Measurements from ENCODE around the gene MICAL2. TPM values are rescaled to one million over a fixed set of nuclear protein-coding genes. Genes with fewer than 3 reads are reported as not detected.

MICAL2 gene
- total RNA-seq, 2 experiments from 2014 or later = not detected

- POLR2A ChIA-PET = no interaction called here
- no peak overlapping the region for H3K4me2 ChIP-seq (ENCODE audit: low read length)
- no peak overlapping the region for H2AFZ ChIP-seq (ENCODE audit: low read length)
- CTCF ChIA-PET (ENCODE audit: unreplicated experiment) = no interaction called here
- H3K9me3 ChIP-seq (ENCODE audit: low read length) = no peaks in the 10 kb centered on the region
- H3K79me2 ChIP-seq (ENCODE audit: insufficient read depth, low read depth, low read length) = no peaks in the 10 kb centered on the region
- no peak for TF ChIP-seq EZH2phosphoT487 (IDR thresholded peaks at IDR 0.05; ENCODE audit: borderline replicate concordance, low read depth, low read length)
- TF ChIP-seq CTCF (conservative IDR thresholded peaks at IDR 0.05; ENCODE audit: low read length) = no peak
- H3K36me3 ChIP-seq (ENCODE audit: insufficient read depth, low read length) = no peaks in the 10 kb centered on the region
- no TSS peak for BruUV-seq (replicated peaks)
- H3K4me3 ChIP-seq (ENCODE audit: low read depth, low read length, poor library complexity, severe bottlenecking) = no peak overlapping the region
- intact Hi-C loops (cut with micrococcal nuclease; ENCODE audit: unreplicated experiment) = no loop called here
- no peaks in the 10 kb centered on the region for H3K9me2 ChIP-seq (ENCODE audit: insufficient read depth, low read length)
- no peak for DNase-seq (ENCODE audit: low spot score)
- no peak overlapping the region for H3K27ac ChIP-seq (ENCODE audit: low read depth, low read length, poor library complexity, severe bottlenecking)
- no peaks in the 10 kb centered on the region for H3K4me1 ChIP-seq (ENCODE audit: insufficient read depth, low read length, poor library complexity, severe bottlenecking)
- no peaks in the 10 kb centered on the region for H4K20me1 ChIP-seq (ENCODE audit: insufficient read depth, low read length)
Measured at GRCh38 chr11:12101318-12101717, 9.1 kb upstream of the MICAL2 start.

GRCh38 chr11:12102588-12103410 is 7.6 kb upstream of the MICAL2 start:
- BruUV-seq (replicated peaks) = no TSS peak
- H3K9me2 ChIP-seq (ENCODE audit: insufficient read depth, low read length) = no peaks in the 10 kb centered on the region

More at GRCh38 chr11:12102588-12103410, 7.6 kb upstream of the MICAL2 start:
- H4K20me1 ChIP-seq (ENCODE audit: insufficient read depth, low read length) = no peaks in the 10 kb centered on the region
- POLR2A ChIA-PET = no interaction called here
- no peak overlapping the region for H3K27ac ChIP-seq (ENCODE audit: low read depth, low read length, poor library complexity, severe bottlenecking)
- CTCF ChIA-PET (ENCODE audit: unreplicated experiment) = no interaction called here
- no peaks in the 10 kb centered on the region for H3K36me3 ChIP-seq (ENCODE audit: insufficient read depth, low read length)
- TF ChIP-seq CTCF (conservative IDR thresholded peaks at IDR 0.05; ENCODE audit: low read length) (no peak), EZH2phosphoT487 (IDR thresholded peaks at IDR 0.05; ENCODE audit: borderline replicate concordance, low read depth, low read length) (no peak)
- H3K9me3 ChIP-seq (ENCODE audit: low read length) = no peaks in the 10 kb centered on the region
- intact Hi-C loops (cut with micrococcal nuclease; ENCODE audit: unreplicated experiment) = no loop called here
- no peaks in the 10 kb centered on the region for H3K4me1 ChIP-seq (ENCODE audit: insufficient read depth, low read length, poor library complexity, severe bottlenecking)
- H2AFZ ChIP-seq (ENCODE audit: low read length) = no peak overlapping the region
- DNase-seq (ENCODE audit: low spot score) = no peak
- H3K4me2 ChIP-seq (ENCODE audit: low read length) = no peak overlapping the region
- H3K4me3 ChIP-seq (ENCODE audit: low read depth, low read length, poor library complexity, severe bottlenecking) = no peak overlapping the region
- no peaks in the 10 kb centered on the region for H3K79me2 ChIP-seq (ENCODE audit: insufficient read depth, low read depth, low read length)

All from OCI-LY7 (cell line).